ENCODE data around the gene TLR5. TPM values are rescaled to one million over a fixed set of nuclear protein-coding genes. Genes with fewer than 3 reads are reported as not detected.
"Not testable (repeated sequence)": the region's sequence is repeated elsewhere in the genome, so short reads cannot be mapped to it uniquely, and the experiment has no call there.

TLR5 gene
- total RNA-seq, 1 experiment from 2014 or later, result 17.3 TPM

- intact Hi-C loops (cut with micrococcal nuclease; ENCODE audit: unreplicated experiment), result loop anchor here (1.0 kb wide), 2 partner anchors 69 to 356 kb away; no protein-coding TSS in a partner anchor
- CTCF ChIA-PET, result interaction anchor here (0.7 to 1.5 kb wide), 13 partner anchors 14 to 490 kb away, joined by 3 to 18 read pairs (median 4); partner anchors contain the start of genes CAPN8 and SUSD4
- H3K4me3 Mint-ChIP-seq (ENCODE audit: low read depth, unreplicated experiment), result no peak overlapping the region
- no peaks in the 10 kb centered on the region for H3K27me3 Mint-ChIP-seq (ENCODE audit: unreplicated experiment)
- TF ChIP-seq CTCF (IDR thresholded peaks at IDR 0.05; ENCODE audit: unreplicated experiment), result no peak
- BruUV-seq (replicated peaks), result no TSS peak
- no peaks in the 10 kb centered on the region for H3K9me3 Mint-ChIP-seq (ENCODE audit: low read depth, unreplicated experiment)
- no peak overlapping the region for H3K27ac Mint-ChIP-seq (ENCODE audit: unreplicated experiment)
- DNase-seq, result no peak
- H3K4me1 Mint-ChIP-seq (ENCODE audit: low read depth, unreplicated experiment), result peaks cover 44% of the 10 kb centered on the region
- H3K36me3 Mint-ChIP-seq (ENCODE audit: insufficient read depth, unreplicated experiment), result no peaks in the 10 kb centered on the region
These were observed 32.6 kb upstream of the TLR5 start for GRCh38 chr1:223175633-223176032.

GRCh38 chr1:223175032-223175431 is 32.0 kb upstream of the TLR5 start:
- no peaks in the 10 kb centered on the region for H3K36me3 Mint-ChIP-seq (ENCODE audit: insufficient read depth, unreplicated experiment)
- H3K4me3 Mint-ChIP-seq (ENCODE audit: low read depth, unreplicated experiment), result no peak overlapping the region
- no peaks in the 10 kb centered on the region for H3K9me3 Mint-ChIP-seq (ENCODE audit: low read depth, unreplicated experiment)
- peak; percentile 54 for DNase-seq
- CTCF ChIA-PET, result interaction anchor here (0.6 to 1.5 kb wide), 13 partner anchors 13 to 1123 kb away, joined by 3 to 18 read pairs (median 4); partner anchors contain the start of genes CAPN8 and SUSD4
- no peak overlapping the region for H3K27ac Mint-ChIP-seq (ENCODE audit: unreplicated experiment)
- H3K27me3 Mint-ChIP-seq (ENCODE audit: unreplicated experiment), result no peaks in the 10 kb centered on the region
- peaks cover 38% of the 10 kb centered on the region for H3K4me1 Mint-ChIP-seq (ENCODE audit: low read depth, unreplicated experiment)
- BruUV-seq (replicated peaks), result no TSS peak
- TF ChIP-seq CTCF (IDR thresholded peaks at IDR 0.05; ENCODE audit: unreplicated experiment), result peak; percentile 47
- intact Hi-C loops (cut with micrococcal nuclease; ENCODE audit: unreplicated experiment), result loop anchor here (1.0 kb wide), 2 partner anchors 69 to 356 kb away; no protein-coding TSS in a partner anchor

GRCh38 chr1:223169458-223169857 is 26.4 kb upstream of the TLR5 start:
- H3K27me3 Mint-ChIP-seq (ENCODE audit: unreplicated experiment); H3K9me3 Mint-ChIP-seq (ENCODE audit: low read depth, unreplicated experiment); H3K27ac Mint-ChIP-seq (ENCODE audit: unreplicated experiment); H3K36me3 Mint-ChIP-seq (ENCODE audit: insufficient read depth, unreplicated experiment); CTCF ChIA-PET; H3K4me3 Mint-ChIP-seq (ENCODE audit: low read depth, unreplicated experiment); intact Hi-C loops (cut with micrococcal nuclease; ENCODE audit: unreplicated experiment); DNase-seq; BruUV-seq (replicated peaks): not testable (repeated sequence)
- peaks cover 16% of the 10 kb centered on the region for H3K4me1 Mint-ChIP-seq (ENCODE audit: low read depth, unreplicated experiment)

DNA sequence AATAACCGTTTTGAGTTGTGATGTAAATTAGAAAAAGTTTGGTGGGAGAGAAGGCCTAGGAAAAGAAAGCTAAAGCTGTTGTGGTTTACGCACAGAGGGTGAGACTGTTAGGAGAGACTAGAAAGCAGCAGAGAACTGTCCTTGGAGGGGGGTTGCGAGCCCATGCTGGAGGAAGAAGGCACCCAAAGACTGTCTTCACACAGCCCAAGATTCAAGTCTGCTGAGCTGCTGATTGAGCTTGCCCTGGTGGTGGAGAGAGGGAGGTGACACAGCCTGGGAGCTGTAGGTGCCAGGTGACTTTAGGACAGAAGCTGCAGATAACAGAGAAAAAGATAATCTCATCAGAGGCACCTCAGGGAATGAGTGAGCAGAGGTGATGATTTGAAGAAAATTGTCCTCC is 18.3 kb upstream of the TLR5 start:
- Mint-ChIP-seq H3K4me3 (ENCODE audit: low read depth, unreplicated experiment) (no peak overlapping the region), H3K27ac (ENCODE audit: unreplicated experiment) (no peak overlapping the region), H3K9me3 (ENCODE audit: low read depth, unreplicated experiment) (peaks cover 2% of the 10 kb centered on the region), H3K36me3 (ENCODE audit: insufficient read depth, unreplicated experiment) (peaks cover 4% of the 10 kb centered on the region), H3K27me3 (ENCODE audit: unreplicated experiment) (peaks cover 8% of the 10 kb centered on the region), H3K4me1 (ENCODE audit: low read depth, unreplicated experiment) (peaks cover 12% of the 10 kb centered on the region)
- DNase-seq, result no peak
- intact Hi-C loops (cut with micrococcal nuclease; ENCODE audit: unreplicated experiment), result no loop called here
- CTCF ChIA-PET, result interaction anchor here (0.5 to 1.5 kb wide), 4 partner anchors 14 to 1340 kb away, joined by 3 to 6 read pairs (median 4); no protein-coding TSS in a partner anchor
- TF ChIP-seq CTCF (IDR thresholded peaks at IDR 0.05; ENCODE audit: unreplicated experiment), result peak; percentile 33
- BruUV-seq (replicated peaks), result no TSS peak

DNA sequence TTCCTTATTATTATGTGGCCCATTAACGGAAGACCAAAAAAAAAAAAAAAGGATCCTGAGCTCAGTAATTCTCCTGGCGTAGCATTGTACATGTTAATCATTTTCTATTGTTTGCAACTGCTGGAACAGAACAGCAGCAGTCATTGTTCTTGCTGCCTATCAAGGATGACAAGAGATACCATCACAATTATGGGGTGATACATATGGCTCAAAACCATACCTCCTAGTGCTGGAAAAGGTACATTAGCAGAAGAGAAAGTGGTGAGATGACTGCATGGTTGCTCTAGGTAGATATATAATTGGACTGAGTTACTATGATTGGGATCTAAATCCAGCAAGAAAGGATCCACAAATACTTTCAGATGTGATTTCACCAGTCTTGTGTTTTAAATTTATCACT is 13.3 kb upstream of the TLR5 start:
- Mint-ChIP-seq H3K27ac (ENCODE audit: unreplicated experiment) (no peak overlapping the region), H3K4me1 (ENCODE audit: low read depth, unreplicated experiment) (no peaks in the 10 kb centered on the region), H3K9me3 (ENCODE audit: low read depth, unreplicated experiment) (no peaks in the 10 kb centered on the region), H3K36me3 (ENCODE audit: insufficient read depth, unreplicated experiment) (no peaks in the 10 kb centered on the region), H3K27me3 (ENCODE audit: unreplicated experiment) (peaks cover 8% of the 10 kb centered on the region), H3K4me3 (ENCODE audit: low read depth, unreplicated experiment) (no peak overlapping the region)
- no TSS peak for BruUV-seq (replicated peaks)
- CTCF ChIA-PET, result no interaction called here
- intact Hi-C loops (cut with micrococcal nuclease; ENCODE audit: unreplicated experiment), result no loop called here
- no peak for DNase-seq
- TF ChIP-seq CTCF (IDR thresholded peaks at IDR 0.05; ENCODE audit: unreplicated experiment), result no peak
